HG03039 (cell line): Measurements from ENCODE around the gene NOXA1.
"Not testable (repeated sequence)": the region's sequence is repeated elsewhere in the genome, so short reads cannot be mapped to it uniquely, and the experiment has no call there.

Source experiments
- ATAC-seq: cut with Tn5 transposase; IDR thresholded peaks from one replicate; pipeline ENCODE4 v1.9.1; 2021; ENCODE audit warnings: mild to moderate bottlenecking, moderate library complexity; ENCODE audit not compliant: unreplicated experiment

NOXA1 gene

GRCh38 chr9:137404961-137405567 lies 18.1 kb upstream of the NOXA1 start:
- no peak for ATAC-seq

- no peak for ATAC-seq
These were observed 17.5 kb upstream of the NOXA1 start for GRCh38 chr9:137405677-137406081.

- no peak for ATAC-seq
These were observed 17.0 kb upstream of the NOXA1 start for GRCh38 chr9:137406085-137406760.

GRCh38 chr9:137406876-137407589 lies 16.2 kb upstream of the NOXA1 start:
- no peak for ATAC-seq

- ATAC-seq, result no peak
These were observed 15.4 kb upstream of the NOXA1 start for GRCh38 chr9:137407590-137408300.

- ATAC-seq, result no peak
These were observed 14.4 kb upstream of the NOXA1 start for GRCh38 chr9:137408651-137409405.

- ATAC-seq, result no peak
These were observed 13.7 kb upstream of the NOXA1 start for GRCh38 chr9:137409515-137409914.

- ATAC-seq, result not testable (repeated sequence)
These were observed 12.8 kb upstream of the NOXA1 start for GRCh38 chr9:137410236-137410890.

GRCh38 chr9:137410891-137411249 lies 12.3 kb upstream of the NOXA1 start:
- ATAC-seq, result no peak

- ATAC-seq, result no peak
These were observed 11.9 kb upstream of the NOXA1 start for GRCh38 chr9:137411260-137411644.

- ATAC-seq, result no peak
These were observed 11.4 kb upstream of the NOXA1 start for GRCh38 chr9:137411645-137412380.

GRCh38 chr9:137412431-137412830 lies 10.8 kb upstream of the NOXA1 start:
- ATAC-seq, result no peak

- no peak for ATAC-seq
These were observed 7.7 kb upstream of the NOXA1 start for GRCh38 chr9:137415451-137415850.

- no peak for ATAC-seq
These were observed 7.1 kb upstream of the NOXA1 start for GRCh38 chr9:137416006-137416562.

- ATAC-seq, result no peak
These were observed 6.5 kb upstream of the NOXA1 start for GRCh38 chr9:137416563-137417151.

- no peak for ATAC-seq
These were observed 5.8 kb upstream of the NOXA1 start for GRCh38 chr9:137417161-137418021.

GRCh38 chr9:137421838-137422603 lies 1.2 kb upstream of the NOXA1 start:
- ATAC-seq, result no peak
